Smooth muscle cell (in vitro differentiated cells): ENCODE results near the gene LNP1. TPM values are rescaled to one million over a fixed set of nuclear protein-coding genes. Genes with fewer than 3 reads are reported as not detected.

Experiments used
- DNase-seq: peaks from one replicate; lab custom pipeline; 2025; ENCODE audit not compliant: unreplicated experiment; lab: John Stamatoyannopoulos, UW
- H2AFZ ChIP-seq: fragments of 200-600 bp; sonication (generic); 2 replicates; pipeline ENCODE4 v1.6.0; 2016; ENCODE audit warnings: antibody characterized with exemption, low read depth, mild to moderate bottlenecking
- H3F3A ChIP-seq: fragments of 200-600 bp; sonication (generic); 2 replicates; pipeline ENCODE4 v1.6.0; 2017; ENCODE audit warnings: antibody characterized with exemption, low read depth
- H3K27ac ChIP-seq: fragments of 200-600 bp; sonication (generic); 2 replicates; pipeline ENCODE4 v1.5.1; 2016; ENCODE audit warnings: low read depth, mild to moderate bottlenecking
- H3K27me3 ChIP-seq: fragments of 200-600 bp; sonication (generic); 2 replicates; pipeline ENCODE4 v1.6.1; 2016; ENCODE audit warnings: low read depth, mild to moderate bottlenecking
- H3K36me3 ChIP-seq: fragments of 200-600 bp; sonication (generic); 2 replicates; pipeline ENCODE4 v1.5.1; 2016; ENCODE audit warnings: low read depth
- H3K4me1 ChIP-seq: fragments of 200-600 bp; sonication (generic); 2 replicates; pipeline ENCODE4 v1.5.1; 2016; ENCODE audit warnings: low read depth
- H3K4me2 ChIP-seq: fragments of 200-600 bp; sonication (generic); 2 replicates; pipeline ENCODE4 v1.6.0; 2016; ENCODE audit warnings: mild to moderate bottlenecking
- H3K4me3 ChIP-seq: fragments of 200-600 bp; sonication (generic); 2 replicates; pipeline ENCODE4 v1.5.1; 2016; ENCODE audit warnings: mild to moderate bottlenecking
- H3K79me2 ChIP-seq: fragments of 200-600 bp; sonication (generic); 2 replicates; pipeline ENCODE4 v1.6.0; 2016; ENCODE audit warnings: low read depth, mild to moderate bottlenecking
- H3K9ac ChIP-seq: fragments of 200-600 bp; sonication (generic); 2 replicates; pipeline ENCODE4 v1.6.0; 2016; ENCODE audit warnings: low read depth
- H3K9me3 ChIP-seq: fragments of 200-600 bp; sonication (generic); replicated peaks from 2 replicates; pipeline ENCODE4 v1.5.1; 2016; ENCODE audit warnings: low read depth
- H4K20me1 ChIP-seq: fragments of 200-600 bp; sonication (generic); 2 replicates; pipeline ENCODE4 v1.6.0; 2016; ENCODE audit warnings: low read depth
- CTCF ChIP-seq: fragments of 200-600 bp; sonication (generic); IDR thresholded peaks from 2 replicates; pipeline ENCODE4 v1.5.1; 2017; ENCODE audit warnings: borderline replicate concordance, mild to moderate bottlenecking, antibody characterized with exemption; ENCODE audit not compliant: insufficient read depth, poor library complexity, severe bottlenecking
- WGBS: methylation state at CpG from one replicate; pipeline ENCODE4 v1.1.7; 2016; ENCODE audit warnings: low lambda C conversion rate; 5-methylcytosine and 5-hydroxymethylcytosine counted together
- polyA plus RNA-seq: library from polyadenylated mRNA; unstranded; fragments of >200 nt; fragmentation: Nextera tagmentation; extraction: Ambion mirVana; gene quantifications from 2 replicates; pipeline ENCODE4 v1.2.1, GENCODE V29; 2016
- total RNA-seq: library from RNA; depleted of rRNA; stranded (reverse); fragments of >200 nt; gene quantifications from 2 replicates; pipeline ENCODE4 v1.2.3, GENCODE V29; 2014

The LNP1 gene
- total and polyA plus RNA-seq, 2 experiments from 2014 or later: 3.1 to 4.3 TPM

- no peak overlapping the region for H3K4me2 ChIP-seq
- no peaks in the 10 kb centered on the region for H4K20me1 ChIP-seq
- H3K4me1 ChIP-seq: no peaks in the 10 kb centered on the region
- no peak overlapping the region for H2AFZ ChIP-seq
- 100% methylated on average over 4 of the region's 4 CpGs for WGBS
- H3K36me3 ChIP-seq: no peaks in the 10 kb centered on the region
- H3F3A ChIP-seq: no peaks in the 10 kb centered on the region
- no peak for TF ChIP-seq CTCF
- no peak overlapping the region for H3K27ac ChIP-seq
- H3K27me3 ChIP-seq: no peaks in the 10 kb centered on the region
- no peak for DNase-seq
- no peaks in the 10 kb centered on the region for H3K79me2 ChIP-seq
- H3K9ac ChIP-seq: no peak overlapping the region
- H3K9me3 ChIP-seq: no peaks in the 10 kb centered on the region
- no peak overlapping the region for H3K4me3 ChIP-seq
Observed at GRCh38 chr3:100412912-100413590, 11.7 kb downstream of the LNP1 start.

GRCh38 chr3:100413613-100414012 lies 12.3 kb downstream of the LNP1 start:
- WGBS: 83% methylated on average over 2 of the region's 2 CpGs
- H3K27ac ChIP-seq: no peak overlapping the region
- H3K4me3 ChIP-seq: no peak overlapping the region
- DNase-seq: no peak
- H3F3A ChIP-seq: no peaks in the 10 kb centered on the region
- no peaks in the 10 kb centered on the region for H3K36me3 ChIP-seq
- H3K4me2 ChIP-seq: no peak overlapping the region
- H3K4me1 ChIP-seq: no peaks in the 10 kb centered on the region
- H3K9ac ChIP-seq: no peak overlapping the region
- no peaks in the 10 kb centered on the region for H3K9me3 ChIP-seq
- H4K20me1 ChIP-seq: no peaks in the 10 kb centered on the region
- H3K79me2 ChIP-seq: no peaks in the 10 kb centered on the region
- no peak overlapping the region for H2AFZ ChIP-seq
- no peaks in the 10 kb centered on the region for H3K27me3 ChIP-seq
- no peak for TF ChIP-seq CTCF

GRCh38 chr3:100416176-100416575 lies 14.8 kb downstream of the LNP1 start:
- Histone ChIP-seq H4K20me1 (no peaks in the 10 kb centered on the region), H3K27ac (no peak overlapping the region), H3K79me2 (no peaks in the 10 kb centered on the region), H3K4me1 (no peaks in the 10 kb centered on the region), H3K9me3 (peaks cover 2% of the 10 kb centered on the region), H3K9ac (no peak overlapping the region), H2AFZ (no peak overlapping the region), H3K36me3 (no peaks in the 10 kb centered on the region), H3K27me3 (no peaks in the 10 kb centered on the region), H3K4me3 (no peak overlapping the region), H3F3A (no peaks in the 10 kb centered on the region), H3K4me2 (no peak overlapping the region)
- DNase-seq: no peak
- TF ChIP-seq CTCF: no peak

GRCh38 chr3:100416863-100417262 lies 15.5 kb downstream of the LNP1 start:
- TF ChIP-seq CTCF: no peak
- Histone ChIP-seq H3K9me3 (peaks cover 4% of the 10 kb centered on the region), H2AFZ (no peak overlapping the region), H3K9ac (no peak overlapping the region), H3K27me3 (no peaks in the 10 kb centered on the region), H3K36me3 (no peaks in the 10 kb centered on the region), H3K79me2 (no peaks in the 10 kb centered on the region), H3K4me1 (no peaks in the 10 kb centered on the region), H3F3A (no peaks in the 10 kb centered on the region), H4K20me1 (no peaks in the 10 kb centered on the region), H3K4me2 (no peak overlapping the region), H3K4me3 (no peak overlapping the region), H3K27ac (no peak overlapping the region)
- WGBS: 91% methylated on average over 1 of the region's 1 CpG
- no peak for DNase-seq
